Gastrocnemius medialis (tissue), 4 donors: ENCODE measurements around the gene MLXIP.

Experiments used
- CTCF ChIP-seq, 5 experiments: fragments of 450-650 bp in 3 of 5; fragments of 200-600 bp in 2 of 5; sonication (generic) in 2 of 5; IDR thresholded peaks in 4 of 5; conservative IDR thresholded peaks in 1 of 5; 1 replicate in 4 of 5; 2 replicates in 1 of 5; pipeline ENCODE4 v1.5.1; 2016 to 2019; ENCODE audit warnings: antibody characterized with exemption in 5 of 5, mild to moderate bottlenecking in 3 of 5, moderate library complexity in 3 of 5
- POLR2A ChIP-seq, 2 donors: fragments of 450-650 bp; IDR thresholded peaks; one replicate each; pipeline ENCODE4 v1.6.1; 2017; ENCODE audit warnings: antibody characterized with exemption in 2 of 2, mild to moderate bottlenecking in 2 of 2, moderate library complexity in 2 of 2

GRCh38 chr12:122042910-122043309, 35.6 kb upstream of the MLXIP start:
- no peak for TF ChIP-seq POLR2A (IDR thresholded peaks at IDR 0.05)
- no peak for TF ChIP-seq CTCF (IDR thresholded peaks at IDR 0.05 in 4 of 5, conservative IDR thresholded peaks at IDR 0.05 in 1 of 5)
